GM13976 (cell line): Measurements from ENCODE around the gene USP12.

Source experiments
- DNase-seq: peaks from one replicate; pipeline ENCODE4 v3.0.0; 2012; ENCODE audit warnings: low spot score
- CTCF ChIP-seq: IDR thresholded peaks from 2 replicates; pipeline ENCODE4 v1.5.1; 2012; ENCODE audit warnings: borderline replicate concordance, mild to moderate bottlenecking; ENCODE audit not compliant: insufficient read depth; ENCODE audit errors: extremely low read depth, missing control alignments, control extremely low read depth
- in situ Hi-C: fragments of 300-500 bp; cut with MboI; formaldehyde crosslinking; loops from one replicate; pipeline ENCODE4 v1.12.0; 2022; ENCODE audit warnings: low sequenced_read_pairs, mixed read lengths, inconsistent platforms; ENCODE audit not compliant: unreplicated experiment

The USP12 gene

GRCh38 chr13:27022571-27023311 lies 148.9 kb downstream of the USP12 start:
- in situ Hi-C loops = no loop called here
- no peak for DNase-seq
- TF ChIP-seq CTCF = no peak

- DNase-seq = no peak
- in situ Hi-C loops = no loop called here
- TF ChIP-seq CTCF = no peak
Measured at GRCh38 chr13:27020415-27020814, 151.2 kb downstream of the USP12 start.

- TF ChIP-seq CTCF = no peak
- in situ Hi-C loops = no loop called here
- DNase-seq = no peak
Measured at GRCh38 chr13:27018882-27019281, 152.7 kb downstream of the USP12 start.

GRCh38 chr13:27018344-27018861 lies 153.2 kb downstream of the USP12 start:
- DNase-seq = no peak
- in situ Hi-C loops = no loop called here
- no peak for TF ChIP-seq CTCF

GRCh38 chr13:27016875-27017274 lies 154.7 kb downstream of the USP12 start:
- no peak for TF ChIP-seq CTCF
- in situ Hi-C loops = no loop called here
- DNase-seq = no peak
